Hepatocyte (in vitro differentiated cells): ENCODE measurements around the gene PSMG4. TPM values are rescaled to one million over a fixed set of nuclear protein-coding genes. Genes with fewer than 3 reads are reported as not detected.
A peak's percentile ranks its signal among the peaks of the same experiment; 100 is the strongest.

ENCODE experiments used
- DNase-seq: peaks from one replicate; pipeline ENCODE4 v3.0.0-alpha.2; 2016; ENCODE audit warnings: low spot score
- H2AFZ ChIP-seq: fragments of 200-600 bp; sonication (generic); 2 replicates; pipeline ENCODE4 v1.6.0; 2016; ENCODE audit warnings: antibody characterized with exemption, mild to moderate bottlenecking
- H3K27ac ChIP-seq: fragments of 200-600 bp; sonication (generic); 2 replicates; pipeline ENCODE4 v1.5.1; 2016; ENCODE audit warnings: mild to moderate bottlenecking
- H3K27me3 ChIP-seq: fragments of 200-600 bp; sonication (generic); 2 replicates; pipeline ENCODE4 v1.6.1; 2016
- H3K36me3 ChIP-seq: fragments of 200-600 bp; sonication (generic); replicated peaks from 2 replicates; pipeline ENCODE4 v1.5.1; 2016; ENCODE audit warnings: low read depth; ENCODE audit not compliant: insufficient read depth
- H3K4me1 ChIP-seq: fragments of 200-600 bp; sonication (generic); 2 replicates; pipeline ENCODE4 v1.5.1; 2016; ENCODE audit warnings: mild to moderate bottlenecking, moderate library complexity; ENCODE audit not compliant: insufficient read depth
- H3K4me2 ChIP-seq: fragments of 200-600 bp; sonication (generic); 2 replicates; pipeline ENCODE4 v1.6.0; 2016
- H3K4me3 ChIP-seq: fragments of 200-600 bp; sonication (generic); 2 replicates; pipeline ENCODE4 v1.5.1; 2016; ENCODE audit warnings: mild to moderate bottlenecking
- H3K79me2 ChIP-seq: fragments of 200-600 bp; sonication (generic); 2 replicates; pipeline ENCODE4 v1.6.0; 2017; ENCODE audit warnings: mild to moderate bottlenecking
- H3K9me2 ChIP-seq: fragments of 200-600 bp; sonication (generic); replicated peaks from 2 replicates; pipeline ENCODE4 v1.6.0; 2017; ENCODE audit warnings: mild to moderate bottlenecking; ENCODE audit not compliant: insufficient read depth
- H3K9me3 ChIP-seq: fragments of 200-600 bp; sonication (generic); 2 replicates; pipeline ENCODE4 v1.5.1; 2016; ENCODE audit warnings: low read depth, mild to moderate bottlenecking
- H4K20me1 ChIP-seq: fragments of 200-600 bp; sonication (generic); 2 replicates; pipeline ENCODE4 v1.6.0; 2016; ENCODE audit warnings: mild to moderate bottlenecking; ENCODE audit not compliant: insufficient read depth, poor library complexity, severe bottlenecking
- CTCF ChIP-seq: fragments of 200-600 bp; sonication (generic); IDR thresholded peaks from 2 replicates; pipeline ENCODE4 v1.5.1; 2016; ENCODE audit warnings: antibody characterized with exemption, mild to moderate bottlenecking; ENCODE audit not compliant: poor library complexity
- EZH2 ChIP-seq: fragments of 200-600 bp; sonication (generic); IDR thresholded peaks from 2 replicates; pipeline ENCODE4 v1.6.1; 2016; ENCODE audit warnings: antibody characterized with exemption, mild to moderate bottlenecking, borderline replicate concordance
- EZH2phosphoT487 ChIP-seq: fragments of 200-600 bp; sonication (generic); IDR thresholded peaks from one replicate; pipeline ENCODE4 v1.6.1; 2018; ENCODE audit warnings: antibody characterized with exemption, mild to moderate bottlenecking, low read depth, moderate library complexity; ENCODE audit not compliant: unreplicated experiment, severe bottlenecking
- WGBS: methylation state at CpG from one replicate; pipeline ENCODE4 v1.1.6; 2016; ENCODE audit warnings: low lambda C conversion rate; ENCODE audit errors: missing lambda C conversion rate; 5-methylcytosine and 5-hydroxymethylcytosine counted together
- polyA plus RNA-seq: library from polyadenylated mRNA; unstranded; fragments of >200 nt; fragmentation: Nextera tagmentation; extraction: Ambion mirVana; gene quantifications from 2 replicates; pipeline ENCODE4 v1.2.1, GENCODE V29; 2016
- total RNA-seq: library from RNA; depleted of rRNA; stranded (reverse); fragments of >200 nt; gene quantifications from 2 replicates; pipeline ENCODE4 v1.2.3, GENCODE V29; 2014

Gene PSMG4
- total and polyA plus RNA-seq, 2 experiments from 2014 or later = 15.5 to 26.4 TPM

GRCh38 chr6:3294921-3295871 is 36.4 kb downstream of the PSMG4 start:
- no peak overlapping the region for H3K4me3 ChIP-seq
- DNase-seq = peak; percentile 64
- no peaks in the 10 kb centered on the region for H3K4me1 ChIP-seq
- no peaks in the 10 kb centered on the region for H3K9me2 ChIP-seq
- no peaks in the 10 kb centered on the region for H3K9me3 ChIP-seq
- H3K36me3 ChIP-seq = no peaks in the 10 kb centered on the region
- no peaks in the 10 kb centered on the region for H3K79me2 ChIP-seq
- no peak overlapping the region for H3K27ac ChIP-seq
- WGBS = 85% methylated on average over 29 of the region's 29 CpGs
- H2AFZ ChIP-seq = no peak overlapping the region
- no peak for TF ChIP-seq EZH2
- peak; percentile 25 for TF ChIP-seq CTCF
- H4K20me1 ChIP-seq = no peaks in the 10 kb centered on the region
- no peak overlapping the region for H3K4me2 ChIP-seq
- H3K27me3 ChIP-seq = no peaks in the 10 kb centered on the region

- no peaks in the 10 kb centered on the region for H3K36me3 ChIP-seq
- H4K20me1 ChIP-seq = no peaks in the 10 kb centered on the region
- no peak overlapping the region for H3K4me3 ChIP-seq
- no peaks in the 10 kb centered on the region for H3K27me3 ChIP-seq
- 82% methylated on average over 10 of the region's 10 CpGs for WGBS
- H3K9me3 ChIP-seq = no peaks in the 10 kb centered on the region
- no peaks in the 10 kb centered on the region for H3K4me1 ChIP-seq
- DNase-seq = no peak
- TF ChIP-seq CTCF = no peak
- TF ChIP-seq EZH2 = no peak
- no peak for TF ChIP-seq EZH2phosphoT487
- H3K79me2 ChIP-seq = no peaks in the 10 kb centered on the region
- no peaks in the 10 kb centered on the region for H3K9me2 ChIP-seq
- H3K4me2 ChIP-seq = no peak overlapping the region
- no peak overlapping the region for H3K27ac ChIP-seq
- H2AFZ ChIP-seq = no peak overlapping the region
Measured at GRCh38 chr6:3296078-3296477, 37.3 kb downstream of the PSMG4 start.

GRCh38 chr6:3296537-3296936 is 37.8 kb downstream of the PSMG4 start:
- no peak overlapping the region for H2AFZ ChIP-seq
- H3K9me3 ChIP-seq = no peaks in the 10 kb centered on the region
- no peaks in the 10 kb centered on the region for H3K79me2 ChIP-seq
- no peak for TF ChIP-seq EZH2
- no peak for TF ChIP-seq EZH2phosphoT487
- no peak for TF ChIP-seq CTCF
- H3K4me1 ChIP-seq = no peaks in the 10 kb centered on the region
- no peaks in the 10 kb centered on the region for H3K36me3 ChIP-seq
- H3K4me2 ChIP-seq = no peak overlapping the region
- no peaks in the 10 kb centered on the region for H4K20me1 ChIP-seq
- 92% methylated on average over 11 of the region's 11 CpGs for WGBS
- H3K27me3 ChIP-seq = no peaks in the 10 kb centered on the region
- H3K27ac ChIP-seq = no peak overlapping the region
- H3K4me3 ChIP-seq = no peak overlapping the region
- no peak for DNase-seq
- no peaks in the 10 kb centered on the region for H3K9me2 ChIP-seq
